LHCN-M2 (cell line): ENCODE results near the gene ATOSA. TPM values are rescaled to one million over a fixed set of nuclear protein-coding genes. Genes with fewer than 3 reads are reported as not detected.
A peak's percentile ranks its signal among the peaks of the same experiment; 100 is the strongest.

ENCODE experiments used
- DNase-seq: peaks from one replicate; pipeline ENCODE4 v3.0.0-alpha.2; 2012; ENCODE audit warnings: low read depth
- polyA plus RNA-seq: library from polyadenylated mRNA; unstranded; fragments of >200 nt; gene quantifications from one replicate; pipeline ENCODE4 v1.2.1, GENCODE V29; 2012; ENCODE audit warnings: missing spikeins
- total RNA-seq: library from RNA; depleted of rRNA; stranded (reverse); fragments of >200 nt; gene quantifications from 2 replicates; pipeline ENCODE4 v1.2.3, GENCODE V29; 2014; rRNA removed

The ATOSA gene, protein sequence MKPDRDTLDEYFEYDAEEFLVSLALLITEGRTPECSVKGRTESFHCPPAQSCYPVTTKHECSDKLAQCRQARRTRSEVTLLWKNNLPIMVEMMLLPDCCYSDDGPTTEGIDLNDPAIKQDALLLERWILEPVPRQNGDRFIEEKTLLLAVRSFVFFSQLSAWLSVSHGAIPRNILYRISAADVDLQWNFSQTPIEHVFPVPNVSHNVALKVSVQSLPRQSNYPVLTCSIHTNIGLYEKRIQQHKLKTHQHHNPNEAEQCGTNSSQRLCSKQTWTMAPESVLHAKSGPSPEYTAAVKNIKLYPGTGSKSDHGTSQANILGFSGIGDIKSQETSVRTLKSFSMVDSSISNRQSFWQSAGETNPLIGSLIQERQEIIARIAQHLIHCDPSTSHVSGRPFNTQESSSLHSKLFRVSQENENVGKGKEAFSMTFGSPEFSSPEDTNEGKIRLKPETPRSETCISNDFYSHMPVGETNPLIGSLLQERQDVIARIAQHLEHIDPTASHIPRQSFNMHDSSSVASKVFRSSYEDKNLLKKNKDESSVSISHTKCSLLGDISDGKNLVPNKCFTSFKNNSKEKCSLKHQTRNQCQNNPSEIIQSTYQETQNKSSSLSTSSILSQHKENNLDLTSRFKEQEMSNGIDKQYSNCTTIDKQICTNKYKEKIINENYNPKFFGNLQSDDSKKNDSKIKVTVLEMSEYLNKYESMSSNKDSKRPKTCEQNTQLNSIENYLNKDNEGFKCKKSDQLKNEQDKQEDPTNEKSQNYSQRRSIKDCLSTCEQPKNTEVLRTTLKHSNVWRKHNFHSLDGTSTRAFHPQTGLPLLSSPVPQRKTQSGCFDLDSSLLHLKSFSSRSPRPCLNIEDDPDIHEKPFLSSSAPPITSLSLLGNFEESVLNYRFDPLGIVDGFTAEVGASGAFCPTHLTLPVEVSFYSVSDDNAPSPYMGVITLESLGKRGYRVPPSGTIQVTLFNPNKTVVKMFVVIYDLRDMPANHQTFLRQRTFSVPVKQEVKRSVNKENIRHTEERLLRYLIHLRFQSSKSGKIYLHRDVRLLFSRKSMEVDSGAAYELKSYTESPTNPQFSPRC
- 8.7 and 11.1 TPM in 2 replicates for total RNA-seq
- 6.0 TPM for polyA plus RNA-seq

DNA sequence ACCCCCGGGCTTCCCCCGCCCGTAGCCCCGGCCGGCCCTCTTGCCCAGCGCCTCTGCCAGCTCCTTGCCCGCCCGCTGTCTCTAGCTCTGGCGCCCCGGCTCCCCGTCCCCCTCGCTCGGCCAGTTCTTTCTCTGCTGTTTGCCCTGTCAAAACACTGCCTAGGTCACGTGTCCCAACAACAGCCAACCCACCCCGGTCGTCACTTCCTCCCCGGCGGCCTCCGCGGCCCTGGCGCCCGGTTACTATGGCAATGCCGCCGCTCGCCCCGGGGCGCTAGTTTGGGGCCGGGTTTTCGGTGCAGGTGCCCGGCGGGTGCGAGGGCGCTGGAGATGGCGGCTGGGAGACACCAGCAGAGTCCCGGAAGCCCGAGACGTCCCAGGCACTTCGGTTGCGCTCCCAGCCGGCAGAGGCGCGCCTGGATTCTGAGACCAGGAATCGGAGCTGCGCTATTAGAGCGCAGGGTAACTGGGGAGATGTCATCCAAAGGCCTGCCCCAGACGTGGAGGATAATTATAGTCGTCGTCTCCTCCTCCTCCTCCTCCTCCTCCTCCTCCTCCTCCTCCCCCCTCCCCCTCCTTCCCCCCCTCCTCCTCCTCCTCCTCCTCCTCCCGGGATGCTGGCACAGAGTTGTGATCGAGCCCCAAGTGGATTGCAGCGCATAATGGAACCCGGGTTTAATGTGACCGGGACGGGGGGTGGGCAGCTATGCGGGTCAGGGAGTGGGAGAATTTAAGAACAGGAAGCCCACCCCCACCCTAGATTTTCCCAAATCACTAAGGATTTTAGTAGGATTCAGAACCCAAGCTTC, at the start of gene ATOSA:
ATOSA (minus strand) TSS at position 157 of the 809 bp plus-strand sequence. CDS start 1,367 bp downstream, outside the sequence.
- DNase-seq, result peak; percentile 85

DNA sequence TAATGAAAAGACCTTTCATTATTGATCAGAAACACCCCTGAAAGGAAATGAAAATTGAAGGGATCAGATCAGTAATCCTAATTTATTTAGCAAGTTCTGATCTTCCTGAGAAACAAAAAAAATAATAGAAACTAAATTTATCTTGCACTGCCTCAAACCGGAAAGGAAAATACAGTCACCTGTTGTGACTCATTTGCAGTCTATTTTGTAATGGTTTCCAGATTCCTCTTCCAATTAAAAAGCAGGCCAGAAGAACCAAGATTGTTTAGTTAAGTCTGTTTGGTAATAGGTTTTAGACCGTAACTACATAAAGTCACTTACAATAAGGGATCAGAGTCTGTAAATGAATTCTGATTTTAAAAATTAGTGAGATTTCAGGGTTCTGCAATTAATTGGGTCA, 49.7 kb upstream of the ATOSA start:
- peak; percentile 59 for DNase-seq

DNA sequence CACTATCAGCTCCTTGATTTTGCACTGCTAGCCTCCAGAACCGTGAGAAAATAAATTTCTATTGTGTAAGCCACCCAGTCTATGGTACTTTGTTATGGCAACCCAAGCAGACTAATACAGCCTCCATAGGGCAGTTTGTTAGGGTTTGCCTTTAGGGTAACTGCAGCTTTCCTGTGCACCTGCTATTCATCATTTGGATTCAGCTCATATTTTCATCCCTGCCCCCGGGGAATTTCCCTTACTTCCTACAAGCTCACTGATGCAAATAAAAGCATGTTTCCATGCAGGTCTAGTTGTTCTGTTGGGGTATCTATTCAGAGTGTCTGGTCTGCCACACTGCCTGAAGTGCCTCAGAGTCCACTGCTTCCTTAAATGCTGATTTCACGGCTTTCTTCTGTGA, 48.6 kb upstream of the ATOSA start:
- no peak for DNase-seq

DNA sequence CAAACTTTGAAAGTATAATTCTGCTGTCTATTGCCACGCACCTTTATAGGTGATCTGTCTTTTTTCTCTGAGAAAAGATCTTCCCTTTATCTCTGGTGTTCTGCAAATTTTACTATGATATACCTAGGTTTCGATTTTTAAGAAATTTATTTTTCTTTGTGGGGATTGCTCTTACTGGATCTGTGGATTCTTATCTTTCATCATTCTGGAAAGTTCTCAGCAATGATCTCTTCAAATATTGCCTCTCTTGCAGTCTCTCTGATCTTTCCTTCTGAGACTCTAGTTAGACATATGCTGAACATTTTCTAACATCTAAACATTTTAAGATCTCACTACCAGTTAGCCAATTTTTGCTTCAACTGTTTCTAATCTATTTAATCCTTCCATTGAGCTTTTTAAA, 47.0 kb upstream of the ATOSA start:
- DNase-seq, result no peak

DNA sequence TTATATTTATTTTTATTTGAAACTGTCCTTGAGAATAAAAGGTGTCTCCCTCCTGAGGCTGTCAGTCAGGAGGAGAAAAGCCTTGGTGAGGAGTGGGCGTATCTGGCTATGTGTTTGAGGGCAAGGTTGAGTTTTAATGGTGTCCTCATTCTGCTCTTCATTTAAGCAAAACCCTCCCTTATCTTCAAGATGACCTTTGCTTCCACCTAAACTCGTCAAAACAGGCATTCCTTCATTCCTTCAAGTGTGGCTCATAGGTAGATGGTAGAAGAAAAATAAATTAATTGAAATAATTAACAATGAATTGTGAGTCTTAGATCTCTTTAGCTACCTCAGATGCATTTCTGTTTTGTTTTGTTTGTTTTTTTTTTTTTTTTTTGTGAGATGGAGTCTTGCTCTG, 39.4 kb upstream of the ATOSA start:
- DNase-seq, result no peak

DNA sequence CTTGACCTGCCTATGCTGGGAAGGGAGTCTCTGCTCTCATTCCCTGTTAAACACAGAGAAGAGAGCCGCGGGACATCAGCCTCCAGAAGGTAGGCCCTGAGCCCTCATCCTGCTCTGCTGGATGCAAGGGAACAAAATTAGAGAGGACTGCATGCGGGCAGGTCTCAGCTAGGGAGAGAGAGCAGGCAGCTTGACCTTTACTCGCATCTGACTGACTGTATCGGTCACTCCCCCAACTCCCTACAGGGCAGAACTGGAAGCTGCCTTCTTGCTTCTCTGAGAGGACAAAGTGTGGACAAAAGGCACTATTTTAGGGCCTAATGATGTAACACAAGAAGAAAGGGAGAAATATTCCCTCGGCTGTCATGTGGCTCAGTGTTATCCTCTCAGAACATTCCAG, 38.7 kb upstream of the ATOSA start:
- no peak for DNase-seq

DNA sequence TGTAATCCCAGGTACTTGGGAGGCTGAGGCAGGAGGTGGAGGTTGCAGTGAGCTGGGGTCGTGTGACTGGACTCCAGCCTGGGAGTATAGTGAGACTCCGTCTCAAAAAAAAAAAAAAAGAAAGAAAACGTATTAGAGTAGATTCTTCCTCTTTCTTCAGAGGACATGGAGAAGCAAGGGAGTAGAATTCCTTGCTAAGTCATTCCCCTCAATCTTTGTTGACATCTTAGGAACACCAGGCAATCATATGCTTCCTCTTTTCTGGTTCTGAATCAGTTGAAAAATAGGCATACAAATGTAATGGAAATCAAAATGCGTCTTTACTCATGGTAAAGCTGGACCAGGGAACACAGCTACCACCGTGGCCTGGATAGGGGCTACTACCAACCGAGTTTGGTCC, 38.3 kb upstream of the ATOSA start:
- no peak for DNase-seq

DNA sequence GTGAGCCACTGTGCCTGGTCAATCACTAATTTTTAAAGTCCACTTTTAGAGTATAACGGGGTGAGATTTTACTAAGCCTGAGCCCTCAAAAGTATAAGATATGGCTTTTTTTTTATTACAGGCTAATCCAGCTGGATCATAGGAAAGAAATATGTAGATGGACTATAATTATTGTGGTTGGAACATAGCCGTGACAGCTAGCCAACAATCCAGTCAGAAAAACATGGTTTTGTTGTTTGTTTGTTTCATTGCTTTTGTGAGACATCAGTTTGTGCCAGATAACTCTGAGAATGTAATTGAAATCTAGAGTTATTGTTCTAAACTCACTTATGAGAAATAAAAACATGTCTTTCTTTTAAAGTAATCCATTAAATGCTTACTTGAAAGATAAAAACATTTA, 37.3 kb upstream of the ATOSA start:
- no peak for DNase-seq

DNA sequence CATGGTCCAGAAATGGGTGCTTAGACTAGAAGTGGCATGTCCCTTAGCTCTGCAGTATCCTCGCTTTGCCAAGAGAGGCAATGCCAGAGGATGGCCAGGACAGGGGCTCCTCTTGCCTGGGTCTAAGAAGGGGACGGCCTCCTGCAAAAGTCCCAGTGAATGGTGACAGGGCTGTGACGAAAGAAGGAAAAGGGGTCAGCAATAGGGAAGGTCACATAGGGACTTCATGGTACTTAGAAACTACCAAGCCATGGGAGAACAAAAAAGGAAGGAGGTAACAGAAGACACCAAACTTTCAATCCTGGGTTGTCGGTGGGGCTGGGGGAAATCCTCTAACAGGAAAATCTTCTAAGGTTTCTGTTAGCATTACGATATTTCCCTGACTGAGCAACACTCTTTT, 36.2 kb upstream of the ATOSA start:
- no peak for DNase-seq

DNA sequence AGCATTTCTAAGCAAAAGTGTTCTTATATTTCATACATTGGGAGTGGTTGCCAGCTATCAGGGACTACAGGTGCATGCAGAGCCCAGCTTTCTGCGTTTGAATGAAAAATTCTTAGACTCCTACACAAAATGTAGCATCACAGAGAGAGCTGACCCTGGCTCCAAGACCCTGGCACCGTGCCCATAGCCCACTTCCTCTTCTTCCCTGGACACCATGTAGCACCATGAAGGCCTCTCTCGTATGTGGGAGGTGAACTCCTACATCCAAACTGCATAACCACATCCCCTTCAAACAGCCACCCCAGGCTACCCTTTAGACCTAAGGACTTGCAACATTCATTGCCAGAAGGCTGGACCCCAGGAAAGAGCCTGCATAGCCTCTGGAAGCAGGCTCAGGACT, 35.8 kb upstream of the ATOSA start:
- DNase-seq, result no peak

DNA sequence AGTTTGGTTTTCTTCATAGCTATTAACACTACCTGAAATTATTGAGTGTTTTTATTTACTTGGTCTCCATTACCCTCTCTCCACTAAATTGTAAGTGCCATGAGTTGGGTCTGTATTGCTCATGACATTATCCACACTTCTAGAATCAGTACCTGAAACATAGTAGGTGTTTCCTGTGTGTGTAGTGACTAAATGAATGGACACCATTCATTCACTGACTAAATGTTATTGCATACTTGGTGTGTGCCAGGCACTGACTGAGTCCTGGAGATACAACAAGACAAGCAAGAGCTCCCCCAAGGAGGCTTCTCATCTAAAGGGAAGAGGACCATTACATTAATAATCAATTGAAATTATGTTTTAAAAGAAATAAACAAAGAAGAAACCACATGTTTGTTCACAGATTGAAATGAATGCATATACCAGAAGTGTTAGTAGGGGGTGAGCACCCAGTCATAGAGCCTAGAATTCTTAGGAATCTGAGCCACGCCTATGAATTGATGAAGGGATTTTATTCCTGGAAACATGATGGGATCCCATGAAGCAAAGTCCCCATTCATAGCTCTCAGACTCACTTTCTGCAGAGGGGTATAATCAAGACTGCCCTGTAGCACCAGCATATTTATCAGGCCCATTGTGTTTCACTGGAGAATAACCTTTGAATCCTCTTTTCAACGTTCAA, 31.7 kb upstream of the ATOSA start:
- DNase-seq, result no peak

DNA sequence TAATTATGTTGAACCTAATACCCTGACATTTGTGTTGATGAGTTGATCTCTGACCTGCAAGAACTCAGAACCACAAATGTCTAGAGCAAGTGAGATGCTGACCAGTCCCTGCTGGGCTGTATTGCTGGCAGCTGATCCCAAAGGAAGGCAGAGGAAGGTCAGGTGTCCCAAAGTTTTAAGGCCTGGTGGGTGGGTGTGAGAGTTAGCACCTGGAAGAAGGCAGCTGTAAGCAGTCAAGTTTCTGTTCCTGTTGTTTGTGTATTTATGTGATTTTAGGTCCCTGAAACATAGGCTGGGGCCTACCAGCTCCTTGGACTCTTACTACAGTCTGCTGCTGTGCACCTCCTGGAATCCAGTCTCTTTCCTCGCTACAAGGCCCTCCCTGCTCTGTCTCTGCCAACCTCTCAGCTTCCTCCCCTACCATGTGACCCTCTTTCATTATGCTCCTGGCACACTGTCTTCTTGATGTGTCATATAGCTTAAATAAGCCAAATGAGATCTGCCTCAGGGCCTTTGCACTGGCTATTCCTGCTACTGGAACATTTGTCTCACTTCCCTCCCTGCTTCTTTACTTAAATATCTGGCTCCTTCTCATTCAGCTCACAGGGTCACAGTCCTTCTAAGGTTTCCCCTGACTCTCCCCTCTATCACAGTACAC, 31.0 kb upstream of the ATOSA start:
- DNase-seq, result no peak

DNA sequence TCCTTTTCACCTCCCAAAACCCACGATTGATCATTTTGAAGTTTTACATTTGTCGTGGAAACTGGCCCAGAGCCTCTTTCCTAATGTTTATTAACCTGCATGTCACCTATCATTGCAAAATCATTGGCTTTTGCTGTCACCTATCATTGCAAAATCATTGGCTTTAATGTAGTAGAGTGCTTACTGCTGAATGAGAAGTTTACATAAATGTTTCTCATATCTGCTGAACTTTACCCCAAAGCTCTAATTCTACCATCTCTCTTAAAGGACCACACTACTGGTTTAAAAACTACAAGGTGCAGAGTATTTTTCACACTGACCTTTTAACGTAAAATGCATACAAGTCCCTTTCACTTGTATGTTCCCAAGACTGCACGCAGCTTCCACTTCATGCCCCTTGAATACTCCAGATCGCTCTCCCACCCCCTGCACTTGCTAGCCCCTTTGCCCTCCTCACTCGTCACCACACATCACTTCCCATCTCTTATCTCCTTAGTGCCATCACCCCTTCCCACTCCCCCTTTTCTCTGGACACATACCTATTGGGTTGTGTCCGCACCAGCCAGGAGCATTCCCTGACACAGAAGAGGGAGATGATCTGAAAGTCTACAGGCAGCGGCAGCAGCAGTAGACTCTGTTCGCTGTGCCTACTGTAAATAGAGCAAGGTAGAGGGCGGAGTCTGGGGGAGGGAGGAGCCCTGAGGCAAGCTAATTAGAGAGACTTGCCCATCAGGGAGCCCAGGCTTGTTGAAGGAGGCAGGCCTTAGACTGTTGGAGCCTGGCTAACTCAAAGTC, 30.2 kb upstream of the ATOSA start:
- DNase-seq, result no peak

DNA sequence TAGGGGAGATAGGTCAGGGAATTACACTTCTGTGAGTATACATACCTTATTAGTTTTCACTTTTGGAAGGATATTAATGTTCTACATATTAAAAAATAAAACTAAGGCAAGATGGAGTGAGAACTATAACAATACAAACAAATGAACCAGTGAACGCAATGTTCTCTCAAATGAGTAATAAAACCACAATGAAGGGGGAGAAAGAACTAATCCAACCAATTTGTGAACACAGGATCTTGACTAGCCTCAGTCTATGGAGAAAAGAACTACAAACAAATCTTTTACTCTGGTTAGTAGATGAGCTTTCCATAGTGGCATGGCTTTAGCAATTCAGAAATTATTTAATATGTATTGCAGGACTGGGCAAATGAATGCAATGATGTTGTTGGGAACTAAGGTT, 26.9 kb upstream of the ATOSA start:
- peak; percentile 78 for DNase-seq

DNA sequence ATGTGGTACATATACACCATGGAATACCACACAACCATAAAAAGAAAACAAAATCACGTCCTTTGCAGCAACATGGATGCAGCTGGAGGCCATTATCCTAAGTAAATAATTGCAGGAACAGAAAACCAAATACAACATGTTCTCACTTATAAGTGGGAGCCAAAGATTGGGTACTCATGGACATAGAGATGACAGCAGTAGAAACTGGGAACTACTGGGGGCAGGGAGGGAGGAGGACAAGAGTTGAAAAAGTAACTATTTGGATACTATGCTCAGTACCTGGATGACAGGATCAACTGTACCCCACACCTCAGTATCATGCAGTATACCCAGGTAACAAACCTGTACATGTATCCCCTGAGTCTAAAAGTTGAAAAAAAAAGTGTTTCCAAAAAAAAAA, 23.2 kb upstream of the ATOSA start:
- no peak for DNase-seq

DNA sequence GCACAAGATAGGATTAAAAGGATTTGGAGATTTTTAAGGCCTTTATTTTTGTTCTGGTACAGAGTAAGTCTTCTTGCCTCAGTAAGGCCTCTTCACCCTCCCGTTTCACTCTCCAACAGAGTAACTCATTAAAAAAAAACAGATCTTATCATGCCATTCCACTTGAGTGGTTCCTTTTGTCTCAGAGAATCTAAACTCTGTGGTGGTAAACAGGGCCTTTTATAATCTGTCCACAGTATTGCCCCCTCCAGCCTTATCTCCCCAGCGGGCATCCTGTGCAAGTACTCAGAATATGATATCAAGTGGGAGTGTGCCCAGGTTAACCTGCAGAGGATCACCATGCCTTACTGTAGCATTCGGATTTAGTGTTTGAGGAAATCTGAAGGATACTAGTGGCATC, 20.3 kb upstream of the ATOSA start:
- no peak for DNase-seq

DNA sequence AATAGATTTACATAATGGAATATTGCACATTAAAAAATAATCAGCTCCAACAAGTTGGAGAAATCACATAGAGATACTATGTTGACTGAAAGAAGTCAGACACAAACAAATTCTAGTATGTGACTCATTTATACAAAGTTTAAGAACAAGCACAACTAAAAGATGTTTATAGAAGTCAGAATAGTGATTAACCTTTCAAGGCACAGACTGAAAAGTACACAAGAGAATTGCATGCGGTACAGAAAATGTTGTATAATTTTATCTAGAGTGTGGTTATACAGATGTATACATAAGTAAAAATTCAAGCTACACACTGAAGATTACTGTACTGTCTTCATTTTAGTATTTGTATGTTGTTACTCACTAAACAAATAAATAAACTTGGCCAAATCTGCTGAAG, 19.3 kb upstream of the ATOSA start:
- DNase-seq, result peak; percentile 24

DNA sequence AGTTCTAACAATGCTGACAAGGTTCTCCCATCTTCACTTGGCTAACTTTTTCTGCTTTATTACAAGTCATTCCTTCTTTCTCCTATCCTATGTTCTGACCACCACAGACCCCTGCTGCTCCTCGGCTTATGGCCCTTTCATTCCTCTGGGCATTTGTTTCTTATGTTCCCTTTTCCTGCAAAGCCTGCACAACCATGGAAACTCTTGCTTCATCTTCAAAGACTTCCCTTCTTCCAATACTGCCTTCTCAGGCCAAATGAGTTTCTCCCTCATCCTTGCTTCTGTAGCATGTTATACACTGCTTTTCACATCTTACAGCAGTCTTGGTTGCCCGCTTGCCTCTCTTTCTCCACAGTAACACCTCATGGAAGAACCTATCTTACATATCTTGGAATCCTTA, 17.9 kb upstream of the ATOSA start:
- no peak for DNase-seq

DNA sequence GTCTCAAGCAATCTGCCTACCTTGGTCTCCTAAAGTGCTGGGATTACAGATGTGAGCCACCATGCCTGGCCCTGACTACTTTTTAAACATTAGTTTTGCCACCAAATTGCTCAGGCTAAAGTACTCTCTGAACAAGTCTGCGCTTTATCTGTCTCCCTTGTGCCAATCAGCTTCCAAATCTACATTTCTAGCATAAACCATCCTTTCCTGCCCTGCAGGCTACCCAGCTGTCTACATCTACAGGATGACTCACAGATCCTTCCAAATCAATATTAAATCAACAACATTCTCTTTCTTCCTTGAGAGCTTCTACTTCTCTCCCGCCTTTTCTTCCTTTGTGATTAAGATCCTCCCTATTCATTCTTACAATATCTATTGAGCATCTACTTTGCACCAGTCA, 16.0 kb upstream of the ATOSA start:
- no peak for DNase-seq

DNA sequence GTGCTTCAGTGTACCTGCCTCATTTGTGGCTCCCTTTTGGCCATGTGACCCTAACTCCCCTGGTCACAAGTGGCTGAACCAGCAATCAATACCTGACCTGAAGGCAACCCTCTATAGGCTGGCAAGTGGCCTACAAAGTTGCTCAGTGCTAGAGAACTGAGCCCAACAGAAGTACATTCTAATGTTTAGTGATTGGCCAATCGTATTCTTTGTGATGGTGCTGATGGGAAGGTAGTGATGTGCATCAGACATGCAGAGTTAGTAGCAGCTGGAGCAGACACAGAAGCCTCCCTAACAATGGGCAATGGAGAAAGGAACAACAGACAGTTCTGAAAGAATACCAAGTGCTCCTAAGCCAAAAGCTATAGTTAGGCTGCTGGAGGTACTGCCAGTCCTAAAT, 10.4 kb upstream of the ATOSA start:
- DNase-seq, result no peak
